ENCODE measurements around the gene AHNAK. TPM values are rescaled to one million over a fixed set of nuclear protein-coding genes. Genes with fewer than 3 reads are reported as not detected.

AHNAK gene
- total and polyA plus RNA-seq, 11 donors: 84.4 to 861 (median 384) TPM

- peak in 4 of 5 donors; percentile 49 to 72 (median 60) for DNase-seq
- Histone ChIP-seq H3K27ac (peak overlapping the region; percentile 22 to 83 (median 76)), H3K4me3 (peak overlapping the region in 5 of 12 donors; percentile 4 to 20 (median 7)), H3K36me3 (no peaks in the 10 kb centered on the region), H3K4me1 (peaks cover 11 to 55% (median 39%) of the 10 kb centered on the region in 12 donors), H3K9me3 (no peaks in the 10 kb centered on the region), H3K27me3 (no peaks in the 10 kb centered on the region)
- ATAC-seq: peak; percentile 16 to 75 (median 68)
- TF ChIP-seq CTCF (IDR thresholded peaks at IDR 0.05) (peak in 1 of 12 donors; percentile 19), POLR2A (IDR thresholded peaks at IDR 0.05) (no peak)
- intact Hi-C loops (cut with DNase I): no loop called here
- 48 to 57% (median 54%) methylated on average over 23 of the region's 23 CpGs for WGBS, 4 donors
Observed at GRCh38 chr11:62439785-62440602, 106.6 kb downstream of the AHNAK start.

GRCh38 chr11:62438641-62439040, 108.0 kb downstream of the AHNAK start:
- intact Hi-C loops (cut with DNase I): no loop called here
- H3K9me3 ChIP-seq: no peaks in the 10 kb centered on the region
- H3K27ac ChIP-seq: no peak overlapping the region
- 83 to 88% (median 86%) methylated on average over 4 of the region's 4 CpGs for WGBS, 4 donors
- no peaks in the 10 kb centered on the region for H3K27me3 ChIP-seq
- no peak for TF ChIP-seq POLR2A (IDR thresholded peaks at IDR 0.05)
- ATAC-seq: no peak
- no peak overlapping the region for H3K4me3 ChIP-seq
- H3K36me3 ChIP-seq: no peaks in the 10 kb centered on the region
- H3K4me1 ChIP-seq: peaks cover 0 to 53% (median 30%) of the 10 kb centered on the region in 12 donors
- DNase-seq: no peak

DNA sequence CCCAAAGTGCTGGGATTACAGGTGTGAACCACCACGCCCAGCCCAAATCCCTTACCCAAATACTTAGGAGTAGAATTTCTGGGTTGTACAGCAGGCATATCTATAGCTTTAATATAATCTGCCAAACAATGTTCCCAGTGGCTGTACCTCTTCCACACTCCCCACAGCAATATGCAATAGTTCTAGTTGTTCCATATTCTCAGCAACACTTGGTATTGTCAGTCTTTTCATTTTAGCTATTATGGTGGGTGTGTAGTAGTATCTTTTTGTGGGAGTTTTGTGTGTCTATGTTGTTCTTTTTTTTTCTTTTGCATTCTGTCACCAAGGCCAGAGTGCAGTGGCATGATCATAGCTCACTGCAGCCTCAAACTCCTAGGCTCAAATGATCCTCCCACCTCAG, 109.0 kb downstream of the AHNAK start:
- Histone ChIP-seq H3K9me3 (no peaks in the 10 kb centered on the region), H3K27me3 (no peaks in the 10 kb centered on the region), H3K36me3 (no peaks in the 10 kb centered on the region), H3K4me1 (peaks cover 0 to 57% (median 31%) of the 10 kb centered on the region in 12 donors), H3K27ac (peak overlapping the region in 1 of 12 donors; percentile 0), H3K4me3 (no peak overlapping the region)
- WGBS, 4 donors: 94 to 100% (median 96%) methylated on average over 1 of the region's 1 CpG
- ATAC-seq: no peak
- TF ChIP-seq POLR2A (IDR thresholded peaks at IDR 0.05) (no peak), CTCF (IDR thresholded peaks at IDR 0.05) (no peak)
- intact Hi-C loops (cut with DNase I): no loop called here
- no peak for DNase-seq

- Histone ChIP-seq H3K4me1 (peaks cover 0 to 69% (median 31%) of the 10 kb centered on the region in 12 donors), H3K9me3 (no peaks in the 10 kb centered on the region), H3K4me3 (no peak overlapping the region), H3K36me3 (no peaks in the 10 kb centered on the region), H3K27ac (peak overlapping the region in 10 of 12 donors; percentile 24 to 84 (median 52)), H3K27me3 (no peaks in the 10 kb centered on the region)
- ATAC-seq (peak in 3 of 4 donors; percentile 28 to 52 (median 43)), DNase-seq (no peak)
- intact Hi-C loops (cut with DNase I): no loop called here
- 49 to 59% (median 55%) methylated on average over 5 of the region's 5 CpGs for WGBS, 4 donors
- TF ChIP-seq CTCF (IDR thresholded peaks at IDR 0.05) (no peak), POLR2A (IDR thresholded peaks at IDR 0.05) (no peak)
Observed at GRCh38 chr11:62435846-62436660, 110.6 kb downstream of the AHNAK start.
